ENCODE measurements around the gene ZNF865.

ZNF865 gene

GRCh38 chr19:55616395-55616875 is 11.0 kb downstream of the ZNF865 start:
- Histone ChIP-seq H3K4me2 (ENCODE audit: low read depth, low read length, poor library complexity, severe bottlenecking) (no peak overlapping the region), H3K9me3 (ENCODE audit: insufficient read depth, low read length) (no peaks in the 10 kb centered on the region), H3K79me2 (ENCODE audit: insufficient read depth, low read length) (peaks cover 2% of the 10 kb centered on the region; the same call in 1 of the 2 replicates), H4K20me1 (ENCODE audit: low read depth, low read length) (no peaks in the 10 kb centered on the region), H3K36me3 (ENCODE audit: low read length) (no peaks in the 10 kb centered on the region), H3K9me2 (replicated peaks; ENCODE audit: insufficient read depth, low read length) (no peaks in the 10 kb centered on the region), H3K4me3 (ENCODE audit: insufficient read depth, low read length, poor library complexity, severe bottlenecking) (no peak overlapping the region), H3K27me3 (ENCODE audit: low read length) (no peaks in the 10 kb centered on the region), H2AFZ (ENCODE audit: low read depth, low read length, severe bottlenecking) (no peak overlapping the region), H3F3A (ENCODE audit: insufficient read depth) (peaks cover 6% of the 10 kb centered on the region; the same call in 1 of the 2 replicates), H3K27ac (ENCODE audit: low read depth, low read length) (no peak overlapping the region), H3K9ac (ENCODE audit: low read length) (no peak overlapping the region)
- TF ChIP-seq EZH2phosphoT487 (conservative IDR thresholded peaks at IDR 0.05; ENCODE audit: low read length) (no peak), CTCF (IDR thresholded peaks at IDR 0.05; ENCODE audit: insufficient read depth, low read length, poor library complexity, severe bottlenecking) (no peak)

GRCh38 chr19:55617426-55617825 is 12.0 kb downstream of the ZNF865 start:
- H3K4me2 ChIP-seq (ENCODE audit: low read depth, low read length, poor library complexity, severe bottlenecking), result no peak overlapping the region
- no peak overlapping the region for H2AFZ ChIP-seq (ENCODE audit: low read depth, low read length, severe bottlenecking)
- H3F3A ChIP-seq (ENCODE audit: insufficient read depth), result peaks cover 6% of the 10 kb centered on the region; the same call in 1 of the 2 replicates
- H4K20me1 ChIP-seq (ENCODE audit: low read depth, low read length), result no peaks in the 10 kb centered on the region
- H3K9me3 ChIP-seq (ENCODE audit: insufficient read depth, low read length), result no peaks in the 10 kb centered on the region
- no peak overlapping the region for H3K9ac ChIP-seq (ENCODE audit: low read length)
- H3K36me3 ChIP-seq (ENCODE audit: low read length), result no peaks in the 10 kb centered on the region
- no peaks in the 10 kb centered on the region for H3K79me2 ChIP-seq (ENCODE audit: insufficient read depth, low read length)
- H3K9me2 ChIP-seq (replicated peaks; ENCODE audit: insufficient read depth, low read length), result no peaks in the 10 kb centered on the region
- H3K4me3 ChIP-seq (ENCODE audit: insufficient read depth, low read length, poor library complexity, severe bottlenecking), result no peak overlapping the region
- no peak overlapping the region for H3K27ac ChIP-seq (ENCODE audit: low read depth, low read length)
- TF ChIP-seq EZH2phosphoT487 (conservative IDR thresholded peaks at IDR 0.05; ENCODE audit: low read length) (no peak), CTCF (IDR thresholded peaks at IDR 0.05; ENCODE audit: insufficient read depth, low read length, poor library complexity, severe bottlenecking) (no peak)
- no peaks in the 10 kb centered on the region for H3K27me3 ChIP-seq (ENCODE audit: low read length)

GRCh38 chr19:55618426-55618825 is 13.0 kb downstream of the ZNF865 start:
- Histone ChIP-seq H2AFZ (ENCODE audit: low read depth, low read length, severe bottlenecking) (no peak overlapping the region), H3F3A (ENCODE audit: insufficient read depth) (peaks cover 12% of the 10 kb centered on the region), H3K9me3 (ENCODE audit: insufficient read depth, low read length) (no peaks in the 10 kb centered on the region), H3K79me2 (ENCODE audit: insufficient read depth, low read length) (no peaks in the 10 kb centered on the region), H3K4me2 (ENCODE audit: low read depth, low read length, poor library complexity, severe bottlenecking) (no peak overlapping the region), H3K36me3 (ENCODE audit: low read length) (no peaks in the 10 kb centered on the region), H3K27ac (ENCODE audit: low read depth, low read length) (no peak overlapping the region), H3K9me2 (replicated peaks; ENCODE audit: insufficient read depth, low read length) (no peaks in the 10 kb centered on the region), H3K4me3 (ENCODE audit: insufficient read depth, low read length, poor library complexity, severe bottlenecking) (no peak overlapping the region), H4K20me1 (ENCODE audit: low read depth, low read length) (no peaks in the 10 kb centered on the region), H3K27me3 (ENCODE audit: low read length) (no peaks in the 10 kb centered on the region), H3K9ac (ENCODE audit: low read length) (no peak overlapping the region)
- no peak for TF ChIP-seq CTCF (IDR thresholded peaks at IDR 0.05; ENCODE audit: insufficient read depth, low read length, poor library complexity, severe bottlenecking)
- TF ChIP-seq EZH2phosphoT487 (conservative IDR thresholded peaks at IDR 0.05; ENCODE audit: low read length), result no peak

Measured in SU-DHL-6 (cell line).